Karpas-422 (cell line): ENCODE data around the gene ENOSF1. TPM values are rescaled to one million over a fixed set of nuclear protein-coding genes. Genes with fewer than 3 reads are reported as not detected.
"Not testable (repeated sequence)": the region's sequence is repeated elsewhere in the genome, so short reads cannot be mapped to it uniquely, and the experiment has no call there.

Experiments used
- DNase-seq: peaks from one replicate; pipeline ENCODE4 v3.0.0-alpha.2; 2015
- H2AFZ ChIP-seq: fragments of 200-600 bp; sonication (generic); 2 replicates; pipeline ENCODE4 v1.6.1; 2014; ENCODE audit warnings: antibody characterized with exemption, low read length, mixed read lengths
- H3K27ac ChIP-seq: fragments of 200-600 bp; sonication (generic); 2 replicates; pipeline ENCODE4 v1.5.1; 2014; ENCODE audit warnings: mild to moderate bottlenecking, low read length, moderate library complexity
- H3K27me3 ChIP-seq: fragments of 200-600 bp; sonication (generic); 2 replicates; pipeline ENCODE4 v1.6.1; 2014; ENCODE audit warnings: low read length, mixed read lengths
- H3K36me3 ChIP-seq: fragments of 200-600 bp; sonication (generic); 2 replicates; pipeline ENCODE4 v1.6.1; 2014; ENCODE audit warnings: low read length, mixed read lengths; ENCODE audit not compliant: insufficient read depth
- H3K4me1 ChIP-seq: fragments of 200-600 bp; sonication (generic); 2 replicates; pipeline ENCODE4 v1.6.1; 2014; ENCODE audit warnings: mild to moderate bottlenecking, low read length, mixed read lengths
- H3K4me2 ChIP-seq: fragments of 200-600 bp; sonication (generic); 2 replicates; pipeline ENCODE4 v1.6.1; 2014; ENCODE audit warnings: low read length, low read depth, mild to moderate bottlenecking; ENCODE audit not compliant: poor library complexity, severe bottlenecking
- H3K4me3 ChIP-seq: fragments of 200-600 bp; sonication (generic); 2 replicates; pipeline ENCODE4 v1.5.1; 2014; ENCODE audit warnings: mild to moderate bottlenecking, antibody characterized with exemption, low read length, mixed read lengths
- H3K79me2 ChIP-seq: fragments of 200-600 bp; sonication (generic); 2 replicates; pipeline ENCODE4 v1.6.1; 2014; ENCODE audit warnings: mild to moderate bottlenecking, low read length, mixed read lengths
- H3K9ac ChIP-seq: fragments of 200-600 bp; sonication (generic); 2 replicates; pipeline ENCODE4 v1.6.0; 2014; ENCODE audit warnings: low read length
- H3K9me2 ChIP-seq: fragments of 200-600 bp; sonication (generic), shearing (Covaris generic); replicated peaks from 2 replicates; pipeline ENCODE4 v1.6.0; 2014; ENCODE audit warnings: mild to moderate bottlenecking, low read length, moderate library complexity; ENCODE audit not compliant: insufficient read depth
- H3K9me3 ChIP-seq: fragments of 300-700, 200-600 bp; sonication (generic); 2 replicates; pipeline ENCODE4 v1.6.1; 2014; ENCODE audit warnings: low read length, mixed read lengths
- H4K20me1 ChIP-seq: fragments of 200-600 bp; sonication (generic); 2 replicates; pipeline ENCODE4 v1.6.1; 2014; ENCODE audit warnings: mild to moderate bottlenecking, antibody characterized with exemption, low read length, low read depth; ENCODE audit not compliant: insufficient read depth
- total RNA-seq: library from RNA; depleted of rRNA; stranded (reverse); fragments of >200 nt; shearing (Covaris generic); gene quantifications from 2 replicates; pipeline ENCODE4 v1.2.3, GENCODE V29; 2014; ENCODE audit warnings: low replicate concordance

ENOSF1 gene
- total RNA-seq, 1 experiment from 2014 or later = 68.7 TPM

DNA sequence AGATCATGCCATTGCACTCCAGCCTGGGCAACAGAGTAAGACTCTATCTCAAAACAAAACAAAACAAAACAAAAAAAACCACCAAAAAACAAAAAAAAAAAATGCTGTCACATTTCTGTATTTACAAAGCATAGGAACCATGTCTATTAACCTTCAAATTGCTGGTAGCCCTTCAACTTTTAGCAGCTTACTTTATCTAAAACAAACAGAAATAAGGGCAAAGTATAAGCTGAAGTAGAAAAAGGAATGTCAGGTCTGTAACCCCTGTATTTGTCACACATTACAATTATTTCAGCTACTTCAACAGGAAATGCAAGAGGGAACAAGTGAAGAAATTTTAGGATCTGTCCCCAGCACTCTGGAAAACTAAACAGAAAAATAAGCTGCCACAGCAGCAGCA lies 29.6 kb downstream of the ENOSF1 start:
- Histone ChIP-seq H3K27me3 (no peaks in the 10 kb centered on the region), H3K9me3 (no peaks in the 10 kb centered on the region), H4K20me1 (no peaks in the 10 kb centered on the region), H3K27ac (no peak overlapping the region), H3K79me2 (no peaks in the 10 kb centered on the region), H3K4me2 (no peak overlapping the region), H3K36me3 (peaks cover 18% of the 10 kb centered on the region), H3K4me3 (no peak overlapping the region), H3K9ac (no peak overlapping the region), H3K4me1 (no peaks in the 10 kb centered on the region), H3K9me2 (no peaks in the 10 kb centered on the region), H2AFZ (no peak overlapping the region)
- DNase-seq = no peak

DNA sequence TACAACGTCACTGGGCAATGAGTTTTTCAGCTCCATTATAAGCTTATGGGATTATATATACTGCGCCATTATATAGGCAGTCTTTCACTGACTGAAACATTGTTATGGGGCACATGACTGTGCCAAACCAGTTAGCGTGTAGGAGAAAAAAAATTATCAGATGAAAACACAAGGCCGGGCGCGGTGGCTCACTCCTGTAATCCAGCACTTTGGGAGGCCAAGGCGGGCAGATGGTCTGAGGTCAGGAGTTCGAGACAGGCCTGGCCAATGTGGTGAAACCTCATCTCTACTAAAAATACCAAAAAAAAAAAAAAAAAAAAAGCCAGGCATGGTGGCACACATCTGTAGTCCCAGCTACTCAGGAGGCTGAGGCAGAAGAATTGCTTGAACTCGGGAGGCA lies 30.0 kb downstream of the ENOSF1 start:
- not testable (repeated sequence) for H2AFZ ChIP-seq, H3K9ac ChIP-seq, H3K4me3 ChIP-seq, H3K4me1 ChIP-seq, H3K79me2 ChIP-seq, DNase-seq, H3K9me3 ChIP-seq, H3K27me3 ChIP-seq, H3K9me2 ChIP-seq, H4K20me1 ChIP-seq, H3K27ac ChIP-seq, H3K4me2 ChIP-seq
- peaks cover 17% of the 10 kb centered on the region for H3K36me3 ChIP-seq

DNA sequence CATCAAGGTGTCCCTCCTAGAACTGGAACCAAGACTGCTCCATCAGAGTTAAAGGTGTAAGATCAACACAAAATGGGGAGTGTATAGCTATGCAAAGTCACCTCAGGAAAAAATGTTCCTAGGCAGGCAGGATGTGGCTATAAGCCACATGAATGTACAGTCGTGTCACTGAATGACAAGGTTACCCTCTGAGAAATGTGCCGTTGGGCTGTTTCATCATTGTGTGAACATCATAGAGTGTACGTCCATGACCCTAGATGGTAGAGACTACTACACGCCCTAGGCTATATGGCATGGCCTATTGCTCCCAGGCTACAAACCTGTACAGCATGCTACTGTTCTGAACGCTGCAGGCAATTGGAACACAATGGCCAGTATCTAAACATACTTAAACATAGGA lies 30.4 kb downstream of the ENOSF1 start:
- Histone ChIP-seq H3K79me2 (no peaks in the 10 kb centered on the region), H3K4me3 (no peak overlapping the region), H3K4me2 (no peak overlapping the region), H3K9ac (no peak overlapping the region), H3K36me3 (peaks cover 14% of the 10 kb centered on the region), H3K9me2 (no peaks in the 10 kb centered on the region), H3K9me3 (no peaks in the 10 kb centered on the region), H3K27ac (no peak overlapping the region), H2AFZ (no peak overlapping the region), H4K20me1 (no peaks in the 10 kb centered on the region), H3K27me3 (no peaks in the 10 kb centered on the region), H3K4me1 (no peaks in the 10 kb centered on the region)
- no peak for DNase-seq

DNA sequence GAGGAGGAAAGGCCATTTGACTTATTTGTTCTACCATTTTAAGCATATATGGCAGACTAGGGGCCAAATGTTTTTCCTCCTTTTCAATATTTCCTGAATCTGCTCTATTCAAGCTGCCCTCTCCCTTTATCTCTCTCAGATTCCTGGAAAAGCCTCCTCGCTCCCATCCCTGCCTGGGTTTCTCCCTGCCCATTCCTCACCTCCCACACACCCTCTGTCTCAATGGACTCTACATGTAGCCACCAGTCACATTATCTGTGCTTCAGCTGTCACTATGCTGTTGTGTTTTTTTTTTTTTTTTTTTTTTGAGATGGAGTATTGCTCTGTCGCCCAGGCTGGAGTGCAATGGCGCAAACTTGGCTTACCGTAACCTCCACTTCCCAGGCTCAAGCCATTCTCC lies 32.0 kb downstream of the ENOSF1 start:
- no peaks in the 10 kb centered on the region for H3K9me2 ChIP-seq
- H2AFZ ChIP-seq = no peak overlapping the region
- H3K4me2 ChIP-seq = no peak overlapping the region
- H3K4me3 ChIP-seq = no peak overlapping the region
- no peaks in the 10 kb centered on the region for H3K4me1 ChIP-seq
- peaks cover 10% of the 10 kb centered on the region for H3K36me3 ChIP-seq
- no peak overlapping the region for H3K27ac ChIP-seq
- no peaks in the 10 kb centered on the region for H3K79me2 ChIP-seq
- no peak overlapping the region for H3K9ac ChIP-seq
- no peaks in the 10 kb centered on the region for H3K27me3 ChIP-seq
- H3K9me3 ChIP-seq = no peaks in the 10 kb centered on the region
- no peaks in the 10 kb centered on the region for H4K20me1 ChIP-seq
- no peak for DNase-seq

DNA sequence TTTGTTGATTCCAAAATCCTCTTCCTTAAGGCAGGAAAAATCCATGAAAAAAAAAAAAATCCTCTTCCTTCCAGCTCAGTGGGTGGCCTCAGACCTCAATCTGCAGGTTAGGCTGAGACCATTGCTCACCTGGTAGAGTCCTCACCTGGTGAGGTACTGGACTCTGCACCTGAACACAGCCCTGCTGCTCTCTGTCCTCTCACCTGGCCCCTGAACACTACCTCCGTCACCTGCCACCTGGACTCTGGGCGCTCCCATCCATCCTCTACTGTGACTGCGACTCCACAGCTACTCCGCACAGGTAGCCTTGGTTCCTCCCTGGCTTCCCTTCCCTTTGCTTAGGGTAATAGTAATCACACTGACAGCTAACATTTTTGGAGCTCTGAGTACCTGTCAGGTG lies 32.9 kb downstream of the ENOSF1 start:
- Histone ChIP-seq H3K9ac (no peak overlapping the region), H3K36me3 (peaks cover 13% of the 10 kb centered on the region), H3K9me3 (no peaks in the 10 kb centered on the region), H3K4me1 (no peaks in the 10 kb centered on the region), H3K79me2 (no peaks in the 10 kb centered on the region), H3K27ac (no peak overlapping the region), H3K4me3 (no peak overlapping the region), H3K9me2 (no peaks in the 10 kb centered on the region), H4K20me1 (no peaks in the 10 kb centered on the region), H3K27me3 (no peaks in the 10 kb centered on the region), H3K4me2 (no peak overlapping the region), H2AFZ (no peak overlapping the region)
- no peak for DNase-seq

DNA sequence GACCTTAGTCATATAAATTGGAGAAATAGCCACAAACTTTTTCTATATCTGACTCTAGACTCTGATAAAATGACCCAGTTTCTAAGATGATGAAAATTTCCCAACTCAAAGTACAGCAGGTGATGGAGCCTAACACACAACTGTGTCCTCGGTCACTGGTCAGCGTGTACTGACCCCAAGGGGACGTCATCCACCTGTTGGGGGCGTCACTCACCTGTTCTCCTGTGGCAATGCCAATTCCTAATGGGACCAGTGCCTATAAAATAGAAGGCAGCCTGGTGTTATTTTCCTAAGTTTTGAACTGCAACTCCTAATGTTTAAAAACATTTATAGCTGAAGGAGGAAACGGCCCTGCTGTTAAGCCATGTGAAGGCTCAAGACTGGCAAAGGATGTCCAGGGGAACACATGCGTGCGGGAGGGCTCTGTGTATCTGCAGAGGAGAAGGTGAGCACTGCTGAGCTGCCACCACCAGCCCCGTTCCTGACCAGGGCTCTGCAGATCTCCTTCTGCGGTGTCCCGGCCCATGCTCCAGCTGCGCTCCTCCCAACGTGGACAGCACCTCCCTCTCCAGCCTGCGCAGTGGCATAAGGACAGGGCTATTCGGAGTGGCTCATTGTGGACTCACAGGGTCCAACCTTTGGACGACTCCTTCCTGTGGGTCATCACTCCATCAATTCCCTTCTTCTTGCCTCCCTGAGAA lies 33.8 kb downstream of the ENOSF1 start:
- Histone ChIP-seq H3K9me3 (no peaks in the 10 kb centered on the region), H3K9me2 (no peaks in the 10 kb centered on the region), H3K36me3 (peaks cover 18% of the 10 kb centered on the region), H3K27me3 (no peaks in the 10 kb centered on the region), H4K20me1 (no peaks in the 10 kb centered on the region), H3K79me2 (no peaks in the 10 kb centered on the region), H3K4me2 (no peak overlapping the region), H2AFZ (no peak overlapping the region), H3K9ac (no peak overlapping the region), H3K4me1 (no peaks in the 10 kb centered on the region), H3K27ac (no peak overlapping the region), H3K4me3 (no peak overlapping the region)
- DNase-seq = no peak

DNA sequence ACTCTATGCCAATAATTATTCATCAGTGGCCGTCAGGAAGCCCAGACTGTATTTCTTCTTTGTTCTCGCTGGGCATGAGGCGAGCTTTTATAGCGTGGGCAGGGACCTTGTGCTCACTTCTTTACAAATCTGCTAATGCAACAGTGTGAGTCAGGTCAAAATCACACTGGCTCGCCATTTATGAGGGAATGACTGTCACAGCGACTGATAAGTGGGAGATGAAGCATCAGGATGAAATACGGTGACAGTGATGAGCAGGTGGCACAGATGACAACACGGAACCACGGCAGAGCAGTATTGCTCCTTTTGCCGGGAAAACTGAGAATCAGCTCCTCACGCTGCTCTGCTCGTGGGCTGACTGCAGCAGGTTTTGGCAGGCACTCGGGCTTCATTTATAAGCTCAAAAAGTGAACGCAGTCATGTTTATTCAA lies 34.5 kb downstream of the ENOSF1 start:
- H3K36me3 ChIP-seq = peaks cover 23% of the 10 kb centered on the region
- H3K9me2 ChIP-seq = no peaks in the 10 kb centered on the region
- no peak overlapping the region for H3K9ac ChIP-seq
- no peaks in the 10 kb centered on the region for H4K20me1 ChIP-seq
- no peaks in the 10 kb centered on the region for H3K4me1 ChIP-seq
- no peaks in the 10 kb centered on the region for H3K9me3 ChIP-seq
- H3K79me2 ChIP-seq = no peaks in the 10 kb centered on the region
- H3K4me2 ChIP-seq = no peak overlapping the region
- DNase-seq = no peak
- no peak overlapping the region for H2AFZ ChIP-seq
- no peaks in the 10 kb centered on the region for H3K27me3 ChIP-seq
- H3K4me3 ChIP-seq = no peak overlapping the region
- H3K27ac ChIP-seq = no peak overlapping the region

DNA sequence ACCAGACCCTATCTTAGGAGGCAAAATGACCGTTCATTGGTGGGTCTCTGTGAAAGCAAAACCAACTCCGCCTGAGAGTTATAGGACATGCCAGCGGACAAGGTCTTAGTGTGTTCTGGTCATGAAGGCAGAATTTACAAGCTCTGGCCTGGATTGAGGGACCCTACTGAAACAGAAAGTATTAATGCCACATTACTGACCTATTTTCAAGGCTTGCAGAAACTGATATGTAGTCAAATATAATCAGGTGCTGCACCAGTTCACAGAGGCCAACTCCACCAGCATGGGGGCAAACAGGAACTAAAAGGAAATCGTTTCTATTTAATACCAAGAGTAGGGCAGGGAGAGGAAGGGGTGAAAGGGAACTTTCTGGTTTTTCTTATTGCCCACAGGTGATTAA lies 35.3 kb downstream of the ENOSF1 start:
- Histone ChIP-seq H3K4me3 (no peak overlapping the region), H3K4me2 (no peak overlapping the region), H3K9me2 (no peaks in the 10 kb centered on the region), H4K20me1 (no peaks in the 10 kb centered on the region), H3K4me1 (no peaks in the 10 kb centered on the region), H3K9me3 (no peaks in the 10 kb centered on the region), H3K9ac (no peak overlapping the region), H3K79me2 (no peaks in the 10 kb centered on the region), H3K27me3 (no peaks in the 10 kb centered on the region), H2AFZ (no peak overlapping the region), H3K27ac (no peak overlapping the region), H3K36me3 (peaks cover 29% of the 10 kb centered on the region)
- no peak for DNase-seq
